NCI-H2227 treated with DMSO at 0.1 percent for 48 hours (cell line): ENCODE measurements around the gene AGTR1.
"Not testable (repeated sequence)": the region's sequence is repeated elsewhere in the genome, so short reads cannot be mapped to it uniquely, and the experiment has no call there.

Experiments used
- DNase-seq: peaks from one replicate; lab custom pipeline; 2025; lab: John Stamatoyannopoulos, UW

Gene AGTR1

DNA sequence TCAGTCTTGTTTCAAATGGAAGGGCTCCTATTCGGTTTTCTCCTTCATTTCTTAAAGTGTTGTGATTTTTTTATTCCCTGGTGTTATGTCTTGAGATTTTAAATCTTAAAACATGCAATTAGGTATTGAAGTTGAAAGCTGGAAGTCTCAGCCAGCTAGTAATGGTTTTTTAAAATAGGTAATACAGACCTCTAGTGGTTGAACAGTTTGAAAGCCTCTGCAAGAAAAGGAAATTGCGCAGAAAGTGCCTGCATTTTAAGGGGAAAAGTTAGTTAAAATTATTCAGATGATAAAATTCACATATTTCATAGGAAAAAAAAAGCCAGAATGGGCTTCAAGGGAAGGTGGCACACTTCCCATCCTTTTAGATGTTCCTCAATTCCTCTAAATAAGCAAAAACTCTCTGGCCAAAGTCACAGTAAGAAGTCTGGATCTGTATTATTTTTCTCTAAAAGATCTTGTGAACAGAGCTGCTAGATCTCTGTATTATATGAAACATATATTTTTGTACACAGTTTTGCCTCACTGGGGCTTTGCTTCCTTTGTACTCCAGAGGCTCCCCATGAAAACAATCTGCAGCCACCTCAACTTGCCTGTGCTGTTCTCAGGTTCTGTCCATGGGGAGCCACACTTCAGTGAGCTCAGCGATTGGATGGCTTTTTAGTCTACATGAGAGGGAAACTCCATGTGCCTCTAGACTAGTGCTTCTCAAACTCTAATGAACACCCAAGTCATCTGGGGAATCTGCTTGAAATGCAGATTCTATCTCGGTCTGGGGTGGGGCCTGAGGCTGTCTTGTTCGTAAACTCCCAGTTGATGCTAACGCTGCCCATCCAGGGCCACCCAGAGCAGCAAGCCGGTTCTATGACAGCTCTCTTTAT is 21.5 kb downstream of the AGTR1 start:
- DNase-seq, result no peak

DNA sequence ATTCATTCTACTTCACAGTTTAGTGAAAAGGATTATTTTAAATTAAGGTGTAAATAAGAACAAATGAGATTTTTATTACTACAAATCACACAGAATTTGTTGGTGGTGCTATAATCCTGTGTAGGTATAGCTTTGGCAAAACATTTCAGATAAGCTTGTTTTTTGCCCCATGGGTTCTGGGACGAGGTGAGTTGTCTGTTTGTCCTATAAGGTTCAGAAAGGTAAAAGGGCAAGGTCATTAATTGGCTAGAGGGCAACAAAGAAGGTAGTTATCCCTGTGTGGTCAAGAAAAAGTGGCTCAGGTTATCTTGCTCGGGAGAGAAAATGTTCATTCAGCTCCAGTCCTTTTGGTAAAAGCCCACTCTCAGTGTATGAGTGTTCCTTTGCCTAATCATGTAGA is 23.2 kb downstream of the AGTR1 start:
- DNase-seq, result no peak

DNA sequence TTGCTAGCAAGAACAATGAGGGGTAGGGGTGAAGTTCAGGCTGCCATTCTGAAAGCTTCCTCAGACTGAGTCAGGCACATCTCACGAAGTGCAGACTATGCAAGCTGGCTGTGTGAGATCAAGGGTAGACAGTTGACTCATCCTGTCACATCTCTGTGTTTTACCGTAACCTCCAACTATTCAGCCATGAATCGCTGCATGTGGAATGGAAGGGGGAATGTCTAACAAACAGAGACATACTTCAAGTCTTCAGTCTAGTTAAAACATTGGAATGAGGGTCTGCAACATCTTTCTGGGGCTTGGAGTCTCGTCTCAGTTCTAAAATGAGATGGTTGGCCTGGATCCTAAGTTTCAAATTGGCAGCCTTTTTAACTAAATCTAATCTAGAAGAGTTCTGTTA is 25.9 kb downstream of the AGTR1 start:
- no peak for DNase-seq

DNA sequence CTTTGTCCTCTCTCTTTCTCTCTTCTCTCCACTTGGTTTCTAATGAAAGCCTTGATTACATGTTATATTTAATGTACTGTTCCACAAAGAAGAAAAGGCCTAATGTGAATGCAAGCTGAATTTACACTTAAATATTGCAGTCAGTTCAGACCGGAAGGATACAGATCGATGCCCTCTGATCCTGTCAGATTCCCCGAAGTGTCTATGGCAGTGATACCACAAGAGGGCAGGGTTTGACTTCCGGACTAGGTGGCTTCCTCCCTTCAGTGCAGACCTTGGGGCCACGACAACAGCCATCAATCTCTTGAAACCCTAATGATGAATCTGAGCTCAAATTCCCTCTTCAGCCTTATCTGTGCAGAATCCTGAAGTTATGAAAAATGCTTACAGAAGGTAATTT is 29.5 kb downstream of the AGTR1 start:
- DNase-seq, result no peak

DNA sequence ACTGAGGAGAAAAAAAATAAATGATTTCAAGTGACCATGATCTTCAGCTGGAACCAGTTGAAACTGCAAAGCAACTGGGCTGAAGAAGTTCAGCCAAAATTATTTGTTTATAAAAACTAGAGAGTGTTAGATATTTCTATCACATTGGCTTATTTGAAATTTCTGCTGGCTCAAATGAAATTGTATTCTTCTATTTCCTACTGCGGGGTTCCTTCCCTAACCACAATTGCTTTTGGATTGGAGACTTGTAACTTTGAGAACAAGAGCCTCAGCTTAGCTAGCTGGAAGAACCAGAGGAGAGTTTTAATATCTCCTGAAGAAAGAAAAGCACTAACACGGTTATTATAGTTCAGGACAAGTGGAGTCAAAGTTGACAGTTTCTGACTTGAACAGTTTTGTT is 31.1 kb downstream of the AGTR1 start:
- DNase-seq, result no peak

DNA sequence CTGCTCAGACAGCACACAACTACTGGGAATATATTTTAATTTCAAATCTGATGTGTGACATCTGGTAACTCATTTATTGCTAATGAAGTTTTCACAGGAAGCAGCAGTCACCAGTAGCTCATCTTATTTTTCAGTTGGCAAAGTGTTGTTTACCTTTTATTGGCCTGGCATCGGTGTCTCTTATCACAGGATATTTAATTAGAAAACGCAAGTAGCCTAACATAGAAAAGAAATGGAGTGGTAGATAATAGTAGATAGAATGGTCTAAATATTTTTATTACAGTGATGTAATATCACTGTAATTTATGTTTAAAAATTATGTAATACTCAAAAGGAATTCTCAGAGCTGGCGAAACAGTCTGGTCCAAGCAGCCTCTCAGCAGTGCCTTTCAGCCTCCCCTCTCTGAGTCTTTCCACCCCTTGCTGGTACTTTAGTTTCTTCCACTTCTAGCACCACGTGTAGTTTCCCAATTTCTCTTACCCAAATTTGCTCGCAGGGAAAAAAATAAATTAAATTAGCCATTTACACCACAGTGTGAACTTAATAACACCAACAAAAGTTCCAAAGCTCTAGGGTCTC is 31.9 kb downstream of the AGTR1 start:
- no peak for DNase-seq

DNA sequence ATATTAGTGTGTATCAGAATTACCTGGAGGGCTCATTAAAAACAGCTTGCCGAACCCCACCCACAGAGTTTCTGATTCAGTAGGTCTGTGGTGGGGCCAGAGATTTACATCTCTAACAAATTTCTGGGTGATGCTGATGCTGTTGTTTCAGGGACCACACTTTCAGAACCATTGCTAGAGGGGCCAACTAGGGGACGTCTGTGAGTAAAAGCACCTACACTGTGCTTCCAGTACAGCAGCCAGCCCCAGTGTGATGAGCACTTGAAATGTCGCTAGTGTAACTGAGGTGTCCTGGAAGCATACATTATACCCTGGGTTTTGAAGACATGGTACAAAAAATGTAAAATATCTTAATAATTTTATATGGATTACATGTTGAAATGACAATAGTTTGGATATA is 33.0 kb downstream of the AGTR1 start:
- no peak for DNase-seq

DNA sequence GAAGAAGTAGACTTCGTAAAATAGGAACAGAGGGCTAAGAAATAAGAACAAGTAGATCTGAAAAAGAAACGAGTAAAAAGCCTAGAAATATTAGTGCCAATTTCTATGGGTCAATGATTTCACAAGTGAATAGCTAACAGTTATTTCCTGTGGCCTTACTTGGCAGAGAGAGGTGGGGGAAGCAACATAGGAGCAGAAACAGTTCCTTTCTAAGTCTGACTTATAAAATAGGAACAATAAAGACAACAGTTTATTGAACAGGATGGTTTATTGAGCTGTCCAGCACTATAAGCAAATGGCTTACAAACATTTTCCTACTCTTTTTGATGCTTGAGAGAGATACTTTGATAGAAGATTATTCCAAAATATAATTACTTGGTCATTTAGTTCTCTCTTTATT is 37.9 kb downstream of the AGTR1 start:
- DNase-seq, result no peak

DNA sequence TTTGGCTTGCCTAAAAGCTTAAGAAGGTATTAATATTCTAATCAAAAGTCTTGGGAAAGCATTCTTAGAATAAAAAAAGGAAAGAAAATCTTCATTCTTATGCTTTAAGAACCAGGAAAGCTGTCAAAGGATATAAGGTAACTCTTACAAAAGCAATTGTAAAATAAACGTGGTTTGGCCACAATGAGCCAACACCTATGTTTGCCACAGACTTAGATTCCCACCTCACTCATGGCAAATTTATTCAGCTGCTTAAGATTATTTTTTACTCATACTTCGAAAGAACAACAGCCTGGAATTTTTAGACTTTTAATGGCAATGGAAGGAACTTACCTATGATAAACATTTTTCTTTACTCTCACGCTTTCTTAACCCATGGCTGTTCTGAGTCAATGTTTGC is 38.4 kb downstream of the AGTR1 start:
- DNase-seq, result no peak

DNA sequence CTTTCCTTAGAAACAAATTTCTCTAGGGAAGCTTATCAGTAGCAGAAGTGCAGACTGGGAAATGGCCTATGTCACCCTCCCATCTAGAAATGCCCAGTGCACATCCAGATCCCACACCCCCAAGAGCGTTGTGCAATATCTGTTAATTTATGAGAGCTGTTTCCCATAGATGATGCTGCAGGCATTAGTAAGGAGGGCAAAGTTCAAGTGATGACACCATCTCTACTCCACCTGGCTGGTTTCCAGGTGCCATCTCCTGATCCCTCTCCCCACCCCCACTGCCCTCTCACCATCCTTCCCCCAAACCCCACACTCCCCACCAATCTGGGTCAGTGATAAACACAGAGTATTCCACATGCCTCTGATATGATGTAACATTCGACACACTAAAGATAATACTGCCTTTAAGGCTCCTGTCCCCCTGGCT is 39.4 kb downstream of the AGTR1 start:
- no peak for DNase-seq

DNA sequence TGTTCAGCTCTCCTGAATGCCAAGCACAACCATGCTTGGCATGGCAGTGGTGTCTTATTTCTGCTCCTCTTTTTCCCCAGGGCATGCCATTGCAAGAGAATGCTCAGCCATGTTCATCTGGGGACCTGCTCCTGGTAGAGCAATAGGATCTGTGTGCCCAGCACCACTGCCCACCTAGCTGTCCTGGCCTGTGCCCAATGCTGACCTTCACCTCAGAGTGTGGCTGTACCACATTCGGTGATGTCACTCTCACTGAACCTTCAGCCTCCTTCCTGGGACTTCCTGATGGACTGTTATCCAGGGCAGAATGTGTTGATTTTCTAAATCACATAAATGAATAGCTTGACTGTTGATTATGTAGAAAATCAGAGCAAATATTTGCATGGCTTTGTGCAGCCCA is 42.0 kb downstream of the AGTR1 start:
- no peak for DNase-seq

DNA sequence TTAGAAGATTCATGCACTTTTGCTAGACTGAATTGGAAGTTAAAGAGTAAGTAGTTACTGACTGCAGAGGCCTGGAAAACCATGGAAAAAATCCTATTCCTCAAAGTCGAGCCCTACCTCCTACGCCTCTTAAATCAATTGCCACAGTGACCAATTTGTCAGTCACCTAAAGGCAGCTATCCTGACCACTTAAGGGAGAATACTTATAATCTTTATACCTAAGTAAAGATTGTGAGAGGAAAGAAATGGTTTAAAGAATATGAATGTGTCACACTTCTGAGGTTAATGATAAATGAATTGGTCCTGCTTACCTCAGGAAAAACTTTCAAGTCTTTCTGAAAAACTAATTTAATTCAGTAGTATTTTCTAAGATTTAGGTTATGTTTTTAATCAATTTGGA is 42.6 kb downstream of the AGTR1 start:
- DNase-seq, result no peak

DNA sequence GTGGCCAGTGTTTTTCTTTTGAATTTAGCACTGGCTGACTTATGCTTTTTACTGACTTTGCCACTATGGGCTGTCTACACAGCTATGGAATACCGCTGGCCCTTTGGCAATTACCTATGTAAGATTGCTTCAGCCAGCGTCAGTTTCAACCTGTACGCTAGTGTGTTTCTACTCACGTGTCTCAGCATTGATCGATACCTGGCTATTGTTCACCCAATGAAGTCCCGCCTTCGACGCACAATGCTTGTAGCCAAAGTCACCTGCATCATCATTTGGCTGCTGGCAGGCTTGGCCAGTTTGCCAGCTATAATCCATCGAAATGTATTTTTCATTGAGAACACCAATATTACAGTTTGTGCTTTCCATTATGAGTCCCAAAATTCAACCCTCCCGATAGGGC is 43.5 kb downstream of the AGTR1 start:
- DNase-seq, result no peak

DNA sequence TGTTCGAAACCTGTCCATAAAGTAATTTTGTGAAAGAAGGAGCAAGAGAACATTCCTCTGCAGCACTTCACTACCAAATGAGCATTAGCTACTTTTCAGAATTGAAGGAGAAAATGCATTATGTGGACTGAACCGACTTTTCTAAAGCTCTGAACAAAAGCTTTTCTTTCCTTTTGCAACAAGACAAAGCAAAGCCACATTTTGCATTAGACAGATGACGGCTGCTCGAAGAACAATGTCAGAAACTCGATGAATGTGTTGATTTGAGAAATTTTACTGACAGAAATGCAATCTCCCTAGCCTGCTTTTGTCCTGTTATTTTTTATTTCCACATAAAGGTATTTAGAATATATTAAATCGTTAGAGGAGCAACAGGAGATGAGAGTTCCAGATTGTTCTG is 44.4 kb downstream of the AGTR1 start:
- DNase-seq, result no peak

DNA sequence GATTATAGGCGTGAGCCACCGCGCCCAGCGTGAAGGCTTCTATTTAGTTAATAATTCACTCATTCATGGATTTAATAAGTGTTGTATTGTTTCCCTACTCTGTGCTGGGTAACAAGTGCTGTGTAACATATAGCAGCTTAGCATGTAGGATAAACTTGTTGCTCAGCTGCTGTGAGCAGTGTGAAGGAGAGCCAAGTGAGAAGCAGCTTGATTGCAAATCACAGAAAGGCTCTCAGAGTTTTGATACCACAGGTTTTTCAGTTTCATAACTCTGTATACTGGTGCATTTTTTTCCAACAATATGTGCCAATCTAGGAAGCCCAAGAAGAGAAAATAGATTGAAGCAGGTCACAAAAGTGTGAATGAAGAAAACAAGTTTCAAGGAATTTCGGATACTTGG is 48.4 kb downstream of the AGTR1 start:
- no peak for DNase-seq

DNA sequence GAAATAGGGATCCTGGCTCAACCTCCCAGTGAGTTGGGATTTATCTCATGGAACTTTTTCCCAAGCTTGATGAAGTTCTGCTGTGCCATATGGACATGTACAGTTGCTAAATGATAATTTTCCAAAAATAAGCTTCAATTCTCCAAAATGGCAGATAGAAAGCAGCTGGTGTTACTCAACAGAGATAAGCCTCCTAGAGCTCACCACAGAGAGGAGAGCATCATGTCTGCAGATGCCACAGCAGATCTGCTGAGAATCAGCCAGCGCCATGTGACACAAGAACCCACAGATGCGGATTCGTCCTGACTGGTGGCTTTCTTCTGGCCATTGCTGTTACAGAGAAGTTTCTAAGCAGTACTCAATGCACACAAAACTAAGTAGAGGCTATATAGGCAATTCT is 50.6 kb downstream of the AGTR1 start:
- no peak for DNase-seq

DNA sequence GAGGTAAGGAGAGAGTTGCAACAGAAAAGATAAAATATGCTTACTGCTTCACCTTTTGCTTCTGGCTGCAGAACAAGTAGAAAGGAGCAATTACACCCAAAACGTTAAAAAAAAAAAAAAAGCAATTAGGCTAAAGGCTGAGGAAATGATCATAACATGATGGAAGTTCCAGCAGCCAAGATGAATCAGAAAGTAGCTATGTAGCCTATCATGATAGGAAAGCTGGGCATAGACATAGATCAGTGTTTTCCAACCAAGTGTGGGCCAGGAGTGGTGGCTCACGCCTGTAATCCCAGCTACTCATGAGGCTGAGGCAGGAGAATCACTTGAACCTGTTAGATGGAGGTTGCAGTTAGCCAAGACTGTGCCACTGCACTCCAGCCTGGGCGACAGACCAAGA is 52.6 kb downstream of the AGTR1 start:
- no peak for DNase-seq

DNA sequence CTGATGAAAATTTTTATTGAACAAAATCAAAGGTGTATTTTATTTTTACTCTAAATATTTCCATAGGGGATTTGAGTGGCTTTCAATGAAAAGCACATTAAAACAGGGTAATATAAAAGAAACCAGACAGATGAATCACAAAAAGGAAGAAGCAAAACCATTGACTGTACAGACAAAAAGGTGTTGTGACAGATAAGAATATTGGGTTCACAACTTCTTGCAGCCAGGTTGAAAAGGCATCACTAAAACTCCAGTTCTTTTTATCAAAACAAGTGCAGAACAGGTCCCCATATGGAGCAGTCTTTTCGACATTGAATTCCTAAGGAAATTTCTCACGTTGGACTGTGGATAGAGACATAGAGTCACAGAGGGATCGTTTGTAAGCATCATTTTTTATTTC is 53.8 kb downstream of the AGTR1 start:
- no peak for DNase-seq

DNA sequence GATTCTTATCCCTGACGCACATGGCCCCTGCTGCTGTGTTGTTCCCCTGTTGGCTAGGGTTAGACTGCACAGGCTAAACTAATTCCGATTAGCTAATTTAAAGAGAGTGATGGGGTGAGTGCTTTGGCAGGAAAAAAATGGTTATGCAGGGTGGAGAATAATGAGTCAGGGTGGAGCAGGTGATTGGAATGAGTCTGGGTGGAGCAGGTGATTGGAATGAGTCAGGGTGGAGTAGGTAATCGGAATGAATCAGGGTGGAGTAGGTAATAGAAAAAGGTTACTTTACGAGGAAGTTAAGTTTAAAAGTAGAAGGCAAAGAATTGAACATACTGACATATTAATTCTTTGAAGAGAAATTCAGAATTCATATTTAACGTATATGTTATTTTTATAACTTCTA is 55.7 kb downstream of the AGTR1 start:
- not testable (repeated sequence) for DNase-seq

DNA sequence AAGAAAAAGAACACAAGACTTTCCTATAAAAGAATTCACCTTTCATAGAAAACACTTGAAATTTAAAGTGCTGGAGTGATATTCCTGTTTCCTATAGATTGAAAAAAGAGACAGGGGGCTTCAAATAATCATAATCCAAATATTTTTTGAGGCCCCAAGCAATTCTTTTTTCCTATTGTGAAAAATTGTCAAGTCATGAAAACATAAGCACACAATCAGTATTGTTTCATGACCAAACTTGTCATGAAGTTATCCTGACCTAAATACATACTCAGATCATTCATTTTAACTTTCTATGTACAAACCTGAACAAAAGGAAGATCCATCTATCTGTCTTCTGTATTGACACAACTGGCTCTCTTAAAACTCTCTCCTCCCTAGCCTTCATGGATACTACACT is 57.9 kb downstream of the AGTR1 start:
- DNase-seq, result no peak

DNA sequence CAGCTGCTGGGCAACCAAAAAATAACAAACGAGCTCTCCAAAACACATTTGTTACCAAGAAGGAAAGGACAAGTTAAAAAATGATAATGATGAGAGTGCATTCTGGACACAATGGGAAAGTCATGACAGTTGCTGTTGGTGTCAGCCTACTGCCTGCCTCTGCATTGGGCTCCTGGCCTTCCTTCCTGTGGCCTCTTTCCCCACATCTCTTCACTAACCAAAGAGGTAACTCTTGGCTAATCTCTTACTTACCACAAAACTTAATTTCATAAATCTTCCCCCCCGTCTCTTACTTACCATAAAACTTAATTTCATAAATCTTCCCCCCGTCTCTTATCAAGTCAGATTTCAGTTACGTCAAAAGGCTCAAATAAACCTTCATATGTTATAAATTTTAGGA is 58.6 kb downstream of the AGTR1 start:
- DNase-seq, result no peak

DNA sequence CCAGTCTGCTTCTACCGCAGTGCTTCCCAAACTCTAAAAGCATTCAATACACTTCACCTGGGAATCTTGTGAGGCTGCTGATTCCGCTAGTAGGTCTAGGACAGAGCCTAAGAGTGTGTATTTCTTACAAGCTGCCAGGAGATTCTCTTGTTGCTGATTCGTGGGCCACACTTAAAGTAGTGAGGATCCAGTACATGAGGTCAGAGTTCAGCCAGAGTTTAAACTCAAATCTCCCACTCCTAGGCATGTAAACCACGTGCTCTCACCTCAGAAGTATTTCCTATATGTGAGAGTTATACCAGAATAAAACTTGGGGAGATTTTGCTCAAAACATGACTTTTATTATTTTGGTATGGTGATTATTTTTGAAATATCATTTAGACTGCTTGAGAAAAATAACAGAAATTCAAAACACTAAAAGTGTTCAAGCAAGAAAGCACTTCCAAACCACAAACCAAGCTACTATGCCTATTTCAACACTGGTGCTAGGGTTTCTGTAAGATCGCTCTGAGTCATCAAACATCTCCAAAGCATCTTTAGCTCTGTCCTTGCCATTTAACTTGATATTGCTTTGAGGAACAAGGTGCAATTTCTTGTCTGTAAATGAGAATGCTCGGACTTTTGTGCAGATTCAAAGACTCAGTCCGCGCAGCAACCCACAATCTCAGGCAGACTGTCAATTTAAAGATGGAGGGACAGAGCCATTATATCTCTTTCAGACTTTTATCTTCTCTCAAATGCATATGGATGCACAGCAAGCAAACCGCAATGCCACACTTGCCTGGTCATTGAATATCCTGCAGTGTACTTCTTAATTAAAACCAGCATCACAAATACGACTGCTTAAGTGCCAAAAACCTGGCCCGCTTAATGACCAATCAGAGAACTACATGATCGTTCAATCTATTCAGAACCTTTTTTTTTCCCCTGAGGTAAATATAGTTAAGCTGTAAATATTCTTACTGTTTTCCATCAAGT is 59.8 kb downstream of the AGTR1 start:
- DNase-seq, result no peak
